Thoracic aorta (tissue), 2 donors: Measurements from ENCODE around the gene TMEM45A. TPM values are rescaled to one million over a fixed set of nuclear protein-coding genes. Genes with fewer than 3 reads are reported as not detected.
A peak's percentile ranks its signal among the peaks of the same experiment; 100 is the strongest.

Experiments used
- ATAC-seq: fragments of 150-250 bp; one replicate; pipeline ENCODE4 v1.8.0; 2017; ENCODE audit warnings: low read depth; ENCODE audit not compliant: insufficient number of reproducible peaks, low FRiP score
- DNase-seq: peaks from one replicate; pipeline ENCODE4 v3.0.0-alpha.2; 2020; ENCODE audit warnings: low spot score
- H3K27ac ChIP-seq, 2 donors: fragments of 200-600 bp; sonication (generic); 1 replicate in 1 of 2; 2 replicates in 1 of 2; pipeline ENCODE4 v1.5.1; 2016; ENCODE audit warnings: mild to moderate bottlenecking in 2 of 2, moderate library complexity in 2 of 2
- H3K27me3 ChIP-seq: fragments of 200-600 bp; sonication (generic); replicated peaks from 2 replicates; pipeline ENCODE4 v1.6.0; 2016; ENCODE audit warnings: mild to moderate bottlenecking; ENCODE audit not compliant: insufficient read depth
- H3K36me3 ChIP-seq: fragments of 200-600 bp; sonication (generic); one replicate; pipeline ENCODE4 v1.5.1; 2016
- H3K4me1 ChIP-seq, 2 donors: fragments of 200-600 bp; sonication (generic); 1 replicate in 1 of 2; 2 replicates in 1 of 2; pipeline versions ENCODE4 v1.5.1 to v1.6.0; 2016; ENCODE audit warnings: low read depth in 2 of 2, mild to moderate bottlenecking in 1 of 2; ENCODE audit not compliant: control insufficient read depth in 1 of 2
- H3K4me3 ChIP-seq: fragments of 200-600 bp; sonication (generic); 2 replicates; pipeline ENCODE4 v1.5.1; 2016; ENCODE audit warnings: mild to moderate bottlenecking
- H3K9me3 ChIP-seq: fragments of 200-600 bp; sonication (generic); 2 replicates; pipeline ENCODE4 v1.5.1; 2016
- CTCF ChIP-seq: fragments of 200-600 bp; sonication (generic); IDR thresholded peaks from one replicate; pipeline ENCODE4 v1.5.1; 2019; ENCODE audit warnings: antibody characterized with exemption
- total RNA-seq, 2 donors: library from RNA; depleted of rRNA; stranded (reverse); fragments of >200 nt; gene quantifications; one replicate each; pipeline versions ENCODE4 v1.1.0 to v1.2.3, GENCODE V29; 2016

The TMEM45A gene
- total RNA-seq, 2 donors from 2014 or later, result 21.1 to 26.5 TPM

GRCh38 chr3:100463002-100463401 is 29.4 kb upstream of the TMEM45A start:
- peak; percentile 63 for TF ChIP-seq CTCF
- Histone ChIP-seq H3K9me3 (no peaks in the 10 kb centered on the region), H3K4me1 (peaks cover 0 to 4% of the 10 kb centered on the region in 2 donors), H3K27ac (no peak overlapping the region), H3K4me3 (no peak overlapping the region), H3K27me3 (no peaks in the 10 kb centered on the region), H3K36me3 (no peaks in the 10 kb centered on the region)
- ATAC-seq (peak; percentile 81), DNase-seq (no peak)

- no peak for DNase-seq
- ATAC-seq, result no peak
- Histone ChIP-seq H3K36me3 (no peaks in the 10 kb centered on the region), H3K27me3 (no peaks in the 10 kb centered on the region), H3K4me1 (peaks cover 0 to 4% of the 10 kb centered on the region in 2 donors), H3K4me3 (no peak overlapping the region), H3K27ac (no peak overlapping the region), H3K9me3 (no peaks in the 10 kb centered on the region)
- no peak for TF ChIP-seq CTCF
Measured at GRCh38 chr3:100463646-100464155, 28.7 kb upstream of the TMEM45A start.

- no peaks in the 10 kb centered on the region for H3K27me3 ChIP-seq
- H3K4me3 ChIP-seq, result no peak overlapping the region
- DNase-seq (no peak), ATAC-seq (no peak)
- no peaks in the 10 kb centered on the region for H3K9me3 ChIP-seq
- no peak for TF ChIP-seq CTCF
- H3K27ac ChIP-seq, result no peak overlapping the region
- no peaks in the 10 kb centered on the region for H3K36me3 ChIP-seq
- peaks cover 0 to 4% of the 10 kb centered on the region in 2 donors for H3K4me1 ChIP-seq
Measured at GRCh38 chr3:100465892-100466777, 26.3 kb upstream of the TMEM45A start.

- peaks cover 0 to 4% of the 10 kb centered on the region in 2 donors for H3K4me1 ChIP-seq
Measured at GRCh38 chr3:100467133-100467532, 25.3 kb upstream of the TMEM45A start.

More at GRCh38 chr3:100467133-100467532, 25.3 kb upstream of the TMEM45A start:
- Histone ChIP-seq H3K27me3 (no peaks in the 10 kb centered on the region), H3K27ac (no peak overlapping the region), H3K36me3 (no peaks in the 10 kb centered on the region), H3K4me3 (no peak overlapping the region), H3K9me3 (no peaks in the 10 kb centered on the region)
- DNase-seq (no peak), ATAC-seq (no peak)
- no peak for TF ChIP-seq CTCF
